Activated CD4-positive, CD25-positive, alpha-beta regulatory T cell treated with anti-CD3 and anti-CD28 coated beads, Interleukin-2, amount 50 U/mL, for 16 hours (primary cell): ENCODE data around the gene PGA5.

ENCODE experiments used
- DNase-seq: peaks from one replicate; pipeline ENCODE4 v3.0.0-alpha.2; 2020; ENCODE audit warnings: low read depth, low spot score

PGA5 gene

GRCh38 chr11:61266602-61267001 lies 25.6 kb downstream of the PGA5 start:
- DNase-seq, result no peak

GRCh38 chr11:61267437-61267841 lies 26.5 kb downstream of the PGA5 start:
- no peak for DNase-seq

- DNase-seq, result no peak
These were observed 27.7 kb downstream of the PGA5 start for GRCh38 chr11:61268588-61269250.

- DNase-seq, result no peak
These were observed 29.5 kb downstream of the PGA5 start for GRCh38 chr11:61270354-61271076.

- no peak for DNase-seq
These were observed 31.8 kb downstream of the PGA5 start for GRCh38 chr11:61272731-61273130.

GRCh38 chr11:61273178-61274078 lies 32.5 kb downstream of the PGA5 start:
- no peak for DNase-seq

GRCh38 chr11:61274084-61274483 lies 33.1 kb downstream of the PGA5 start:
- no peak for DNase-seq

GRCh38 chr11:61275191-61275590 lies 34.2 kb downstream of the PGA5 start:
- DNase-seq, result no peak

GRCh38 chr11:61277186-61278000 lies 36.4 kb downstream of the PGA5 start:
- no peak for DNase-seq

GRCh38 chr11:61278001-61278470 lies 37.1 kb downstream of the PGA5 start:
- DNase-seq, result no peak

- no peak for DNase-seq
These were observed 39.1 kb downstream of the PGA5 start for GRCh38 chr11:61279934-61280659.

GRCh38 chr11:61280883-61281580 lies 40.1 kb downstream of the PGA5 start:
- DNase-seq, result no peak

GRCh38 chr11:61281581-61282250 lies 40.7 kb downstream of the PGA5 start:
- DNase-seq, result no peak

- no peak for DNase-seq
These were observed 42.6 kb downstream of the PGA5 start for GRCh38 chr11:61283613-61284012.

GRCh38 chr11:61287338-61287977 lies 46.5 kb downstream of the PGA5 start:
- no peak for DNase-seq

GRCh38 chr11:61290905-61291690 lies 50.1 kb downstream of the PGA5 start:
- no peak for DNase-seq

GRCh38 chr11:61292356-61292755 lies 51.4 kb downstream of the PGA5 start:
- no peak for DNase-seq
